ENCODE results near the gene NFXL1.

- TF ChIP-seq CTCF (IDR thresholded peaks at IDR 0.05) (no peak), POLR2A (IDR thresholded peaks at IDR 0.05) (no peak)
Measured at GRCh38 chr4:47827343-47828047, 86.9 kb downstream of the NFXL1 start.
